NCI-H2081 treated with DMSO at 0.1 percent for 48 hours (cell line): ENCODE results near the gene MID1.

Experiments used
- DNase-seq: peaks from one replicate; lab custom pipeline; 2025; lab: John Stamatoyannopoulos, UW

The MID1 gene

GRCh38 chrX:10620121-10620699, at the start of gene MID1:
MID1 (minus strand) TSS chrX:10620585; CDS start chrX:10567547, 53,038 bp downstream.
- peak; percentile 69 for DNase-seq

DNA sequence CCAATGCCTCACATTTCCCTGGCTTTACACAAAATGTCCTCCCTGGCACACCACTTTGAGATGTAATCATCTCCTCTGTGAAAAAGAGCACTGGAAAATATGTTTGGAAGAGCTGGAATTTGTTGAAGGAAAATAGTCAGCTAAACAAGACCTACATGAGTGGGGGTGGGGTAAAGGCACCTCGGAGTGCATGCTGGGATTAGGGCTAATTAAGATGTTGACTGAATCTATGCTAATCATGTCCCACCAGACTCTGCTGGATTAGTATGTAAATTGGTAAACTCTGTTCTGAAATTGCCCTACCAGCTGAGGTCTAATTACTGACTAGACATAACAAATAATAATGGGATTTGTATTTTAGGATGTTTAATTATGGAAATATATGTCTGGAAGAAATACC, 46.8 kb upstream of the MID1 start:
- no peak for DNase-seq

GRCh38 chrX:10666102-10666501, 45.7 kb upstream of the MID1 start:
- no peak for DNase-seq

DNA sequence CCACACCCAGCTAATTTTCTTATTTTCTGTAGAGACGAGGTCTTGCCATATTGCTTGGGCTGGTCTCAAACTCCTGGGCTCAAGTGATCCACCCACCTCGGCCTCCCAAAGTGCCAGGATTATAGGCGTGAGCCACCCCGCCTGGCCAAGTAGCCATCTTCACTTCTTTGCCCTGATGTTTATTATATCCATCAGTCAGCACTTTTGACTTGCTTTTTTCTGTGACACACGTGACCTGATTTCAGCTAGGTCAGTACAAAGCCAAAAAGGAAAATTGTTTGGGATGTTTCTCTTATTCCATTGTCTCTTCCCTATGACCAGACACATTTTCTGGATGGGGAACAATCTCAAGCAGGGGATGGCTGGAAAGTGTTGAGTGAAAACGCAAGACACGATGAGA, 45.3 kb upstream of the MID1 start:
- no peak for DNase-seq

- no peak for DNase-seq
Measured at GRCh38 chrX:10660171-10660570, 39.8 kb upstream of the MID1 start.

GRCh38 chrX:10656214-10656613, 35.8 kb upstream of the MID1 start:
- DNase-seq = peak; percentile 90

GRCh38 chrX:10654960-10655359, 34.6 kb upstream of the MID1 start:
- DNase-seq = no peak

DNA sequence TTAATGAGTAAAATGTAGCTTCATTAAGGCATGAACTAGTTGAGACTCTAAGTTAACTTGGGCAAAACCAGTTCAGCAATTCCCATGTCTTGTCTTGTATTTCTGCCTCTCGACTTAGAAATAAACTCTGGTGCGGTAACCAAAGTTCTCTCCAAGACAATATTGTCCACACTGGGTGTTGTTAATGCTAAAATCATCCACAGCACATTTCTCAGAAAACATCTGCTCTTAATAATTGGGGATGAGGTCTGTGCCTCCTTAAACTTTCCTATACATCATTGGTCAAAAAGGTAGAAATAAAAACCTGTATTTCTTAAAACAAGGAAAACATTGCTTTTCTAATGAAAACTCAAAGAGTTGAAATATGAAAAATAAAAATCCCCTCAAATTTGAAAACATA, 32.9 kb upstream of the MID1 start:
- no peak for DNase-seq

DNA sequence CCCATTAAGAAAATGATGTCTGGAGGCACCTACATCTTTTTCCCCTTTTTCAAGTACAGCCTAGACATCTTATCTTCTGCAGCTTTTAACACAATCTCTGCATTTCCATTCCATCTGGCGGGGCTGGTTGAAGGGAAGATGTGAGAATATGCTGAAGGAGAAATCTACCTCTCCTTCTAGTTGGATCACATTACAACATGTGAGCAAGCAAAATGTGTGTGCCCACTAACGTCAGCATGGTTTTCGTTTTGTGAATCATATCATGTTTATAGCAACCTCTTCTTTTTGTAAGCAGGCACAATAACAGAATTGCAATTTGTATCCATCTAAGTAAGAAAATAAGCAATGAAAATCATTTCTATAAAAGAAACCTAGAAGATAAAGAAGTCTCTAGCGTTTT, 28.9 kb upstream of the MID1 start:
- DNase-seq = no peak

- no peak for DNase-seq
Measured at GRCh38 chrX:10648614-10649013, 28.2 kb upstream of the MID1 start.

DNA sequence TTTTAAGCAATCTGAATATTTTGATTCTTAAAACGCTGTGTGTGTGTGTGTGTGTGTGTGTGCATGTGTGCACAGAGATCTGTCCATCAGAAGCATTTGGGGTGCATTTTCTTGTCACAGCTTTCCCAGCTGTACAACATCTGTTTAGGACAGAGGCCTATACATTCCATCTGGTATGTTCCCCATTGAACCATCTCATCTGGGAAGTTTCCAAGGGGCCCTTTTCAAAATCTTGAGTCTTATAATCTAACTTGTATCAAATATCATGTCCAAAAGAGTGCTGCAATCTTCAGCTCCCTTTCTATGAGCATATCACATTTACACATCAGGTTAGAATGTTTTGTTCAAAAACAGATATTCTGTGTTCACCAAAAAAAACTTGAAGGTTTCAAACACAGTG, 16.5 kb upstream of the MID1 start:
- no peak for DNase-seq

GRCh38 chrX:10636337-10636736, 16.0 kb upstream of the MID1 start:
- DNase-seq = peak; percentile 4

DNA sequence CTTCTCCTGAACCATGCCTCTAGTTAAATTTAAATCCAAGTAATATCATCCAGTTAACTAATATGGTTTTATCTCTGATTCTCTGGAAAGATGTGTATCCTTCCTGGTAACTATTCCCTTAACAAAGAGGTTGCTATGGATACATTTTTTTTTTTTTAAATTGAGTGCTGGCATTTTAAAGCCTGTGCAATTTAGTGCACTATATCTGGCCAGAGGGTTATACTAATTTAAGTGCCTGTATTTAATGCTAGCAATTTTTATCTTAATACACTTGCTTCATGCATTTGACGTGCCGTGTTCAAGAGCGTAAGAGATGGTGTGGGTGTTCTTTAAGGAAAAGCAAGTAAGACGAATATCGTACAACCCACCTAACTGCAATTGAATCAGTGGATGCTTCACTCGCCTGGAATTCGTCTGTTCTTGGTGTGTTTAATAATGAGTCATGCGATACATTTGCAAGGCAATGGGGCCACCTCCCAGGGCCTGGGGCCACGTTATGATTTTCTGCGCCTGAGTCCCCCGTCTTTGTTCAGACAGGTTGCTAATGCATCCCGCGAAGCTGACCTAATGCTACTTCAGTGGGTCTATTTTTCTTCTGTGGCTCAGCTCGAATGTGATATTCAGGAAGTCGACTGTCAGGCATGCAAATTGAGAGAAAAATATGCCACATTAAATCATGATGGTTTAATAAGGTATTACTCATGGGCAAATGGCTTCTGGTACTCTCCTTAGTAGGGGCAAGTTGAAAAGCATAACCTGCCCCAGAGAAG, 14.2 kb upstream of the MID1 start:
- DNase-seq = no peak

DNA sequence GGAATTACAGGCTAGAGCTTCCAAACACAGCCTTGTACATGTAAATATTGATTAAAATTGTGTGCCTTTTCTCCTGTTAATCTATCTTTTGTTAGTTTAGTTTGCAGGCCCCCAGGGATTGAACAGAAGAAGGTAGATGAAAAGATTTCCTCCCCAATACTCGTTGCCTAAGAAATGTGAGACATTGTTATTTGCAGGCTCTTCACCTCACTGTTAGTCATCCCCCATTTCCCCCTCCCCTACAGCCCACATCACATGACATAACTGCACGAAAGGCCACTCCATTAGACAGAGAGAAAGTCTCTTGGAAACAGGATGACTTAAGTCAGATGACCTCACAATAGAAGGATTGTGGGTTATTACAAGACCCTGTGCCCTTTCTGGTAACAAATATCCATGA, 13.3 kb upstream of the MID1 start:
- no peak for DNase-seq

DNA sequence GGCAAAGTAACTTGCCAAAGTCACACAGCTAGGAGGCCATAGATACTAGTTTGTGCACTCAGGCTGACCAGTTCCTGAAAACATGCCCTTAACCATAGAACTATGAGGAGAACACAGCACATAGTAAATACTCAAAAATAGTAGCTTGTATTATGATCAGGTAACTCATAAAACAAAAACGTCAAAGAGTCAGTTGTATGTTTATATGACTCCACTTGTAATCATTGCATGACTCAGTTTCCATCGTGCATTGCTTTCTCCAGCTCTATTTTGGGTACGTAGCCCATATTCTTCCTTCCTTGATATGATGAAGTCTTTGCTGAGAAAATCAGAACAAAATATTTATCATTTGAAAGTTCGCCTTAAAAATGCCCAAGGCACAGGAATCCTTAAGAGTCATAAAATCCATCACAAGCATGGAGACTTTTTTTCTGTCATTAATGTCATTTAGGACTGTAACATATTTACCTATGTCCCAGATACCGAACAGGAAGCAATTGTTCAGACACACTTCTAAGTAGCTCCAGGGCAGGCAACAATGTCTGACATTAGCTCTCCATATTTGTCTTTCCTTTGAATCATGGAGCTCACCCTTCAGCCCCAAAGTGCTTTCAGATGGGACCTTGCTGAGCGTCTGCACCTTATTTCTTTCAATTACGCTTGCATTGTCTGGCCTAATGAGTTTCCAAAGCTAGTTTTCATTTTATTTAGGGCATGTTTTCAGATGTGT, 11.2 kb upstream of the MID1 start:
- DNase-seq = no peak

GRCh38 chrX:10630320-10630719, 9.9 kb upstream of the MID1 start:
- no peak for DNase-seq

- no peak for DNase-seq
Measured at GRCh38 chrX:10629905-10630304, 9.5 kb upstream of the MID1 start.

- no peak for DNase-seq
Measured at GRCh38 chrX:10628906-10629305, 8.5 kb upstream of the MID1 start.

GRCh38 chrX:10622197-10622596, 1.8 kb upstream of the MID1 start:
- no peak for DNase-seq

- DNase-seq = no peak
Measured at GRCh38 chrX:10619425-10620046, 849 bp downstream of the MID1 start.

- DNase-seq = no peak
Measured at GRCh38 chrX:10618961-10619360, 1.4 kb downstream of the MID1 start.

- DNase-seq = no peak
Measured at GRCh38 chrX:10617999-10618351, 2.4 kb downstream of the MID1 start.
